Germinal center (tissue), 1 donor: Measurements from ENCODE around the gene HPS5.
"Not testable (repeated sequence)": the region's sequence is repeated elsewhere in the genome, so short reads cannot be mapped to it uniquely, and the experiment has no call there.

Experiments used
- DNase-seq: peaks from one replicate; pipeline ENCODE4 v3.0.0; 2012; ENCODE audit warnings: mixed read lengths, low spot score

HPS5 gene

GRCh38 chr11:18269252-18269651 is 52.7 kb downstream of the HPS5 start:
- not testable (repeated sequence) for DNase-seq

- DNase-seq, result not testable (repeated sequence)
Measured at GRCh38 chr11:18267335-18268133, 54.4 kb downstream of the HPS5 start.

- no peak for DNase-seq
Measured at GRCh38 chr11:18265949-18266348, 56.0 kb downstream of the HPS5 start, which contains the start of gene SAA1. Gene SAA1, plus strand, starts transcription at chr11:18266264. Its CDS starts 624 bp downstream, at chr11:18266888.

- no peak for DNase-seq
Measured at GRCh38 chr11:18264677-18265555, 57.0 kb downstream of the HPS5 start.

GRCh38 chr11:18264035-18264434 is 57.9 kb downstream of the HPS5 start:
- no peak for DNase-seq

GRCh38 chr11:18262681-18263350 is 59.1 kb downstream of the HPS5 start:
- DNase-seq, result not testable (repeated sequence)

- DNase-seq, result no peak
Measured at GRCh38 chr11:18261721-18262120, 60.2 kb downstream of the HPS5 start.

GRCh38 chr11:18259259-18259658 is 62.7 kb downstream of the HPS5 start:
- no peak for DNase-seq

GRCh38 chr11:18254781-18255361 is 67.1 kb downstream of the HPS5 start:
- DNase-seq, result no peak

GRCh38 chr11:18253778-18254338 is 68.1 kb downstream of the HPS5 start:
- DNase-seq, result no peak

- no peak for DNase-seq
Measured at GRCh38 chr11:18253233-18253632, 68.7 kb downstream of the HPS5 start.

- DNase-seq, result no peak
Measured at GRCh38 chr11:18248561-18248960, 73.4 kb downstream of the HPS5 start, which contains the start of gene SAA2. Gene SAA2, minus strand, starts transcription at chr11:18248668. Its CDS starts 657 bp downstream, at chr11:18248011.

GRCh38 chr11:18247191-18247581 is 74.8 kb downstream of the HPS5 start:
- not testable (repeated sequence) for DNase-seq

GRCh38 chr11:18246379-18247190 is 75.4 kb downstream of the HPS5 start:
- DNase-seq, result not testable (repeated sequence)

GRCh38 chr11:18245396-18245795 is 76.5 kb downstream of the HPS5 start:
- DNase-seq, result no peak

GRCh38 chr11:18243783-18244362 is 78.1 kb downstream of the HPS5 start:
- peak; percentile 66 for DNase-seq

- DNase-seq, result no peak
Measured at GRCh38 chr11:18239655-18240054, 82.3 kb downstream of the HPS5 start.

GRCh38 chr11:18236664-18237356 is 85.1 kb downstream of the HPS5 start, which contains the start of gene SAA4:
Gene SAA4, minus strand, starts transcription at chr11:18236802. Its CDS starts 876 bp downstream, at chr11:18235926.
- no peak for DNase-seq
